HepG2 (cell line): ENCODE measurements around the gene PRCD. TPM values are rescaled to one million over a fixed set of nuclear protein-coding genes. Genes with fewer than 3 reads are reported as not detected.
A peak's percentile ranks its signal among the peaks of the same experiment; 100 is the strongest.

Experiments used
- BRF2 ChIP-seq: sonication (generic); formaldehyde crosslinking; IDR thresholded peaks from 2 replicates; pipeline ENCODE4 v1.8.1; 2022; ENCODE audit warnings: mild to moderate bottlenecking, missing genetic modification reagents
- HNRNPL ChIP-seq: fragments of 200-400 bp; formaldehyde crosslinking; IDR thresholded peaks from 2 replicates; pipeline ENCODE4 v1.6.1; 2017; ENCODE audit warnings: mild to moderate bottlenecking, low read depth, low read length
- THAP7 ChIP-seq: sonication (generic); formaldehyde crosslinking; IDR thresholded peaks from 2 replicates; pipeline ENCODE4 v1.8.1; 2023; ENCODE audit warnings: mild to moderate bottlenecking, missing genetic modification reagents
- ZNF280B ChIP-seq: sonication (generic); formaldehyde crosslinking; IDR thresholded peaks from 2 replicates; pipeline ENCODE4 v1.5.0; 2020; ENCODE audit warnings: missing genetic modification reagents, mild to moderate bottlenecking, borderline replicate concordance
- ZNF709 ChIP-seq: sonication (generic); formaldehyde crosslinking; IDR thresholded peaks from 2 replicates; pipeline ENCODE4 v1.5.0; 2020; ENCODE audit warnings: mild to moderate bottlenecking, missing genetic modification reagents
- polyA plus RNA-seq, 8 experiments: library from polyadenylated mRNA; depleted of rRNA in 3 of 8; stranded (reverse) in 7 of 8; unstranded in 1 of 8; fragments of >200 nt; fragmentation: Illumina TruSeq in 4 of 8; extraction: Trizol in 4 of 8; gene quantifications; 2 replicates each; pipeline versions ENCODE4 v1.2.1 to v1.2.3, GENCODE V29; 2011 to 2016; ENCODE audit warnings: low read depth in 4 of 8, missing spikeins in 1 of 8, mixed read lengths in 1 of 8; ENCODE audit not compliant: insufficient read depth in 1 of 8
- total RNA-seq, 5 experiments: library from RNA; depleted of rRNA; stranded (reverse); fragments of >200 nt; fragmentation: Illumina TruSeq; extraction: Trizol; gene quantifications; 2 replicates each; pipeline ENCODE4 v1.2.3, GENCODE V29; 2016; ENCODE audit warnings: low read depth in 1 of 5
- TF ChIP-seq, protein P1 (sequence below): sonication (generic); formaldehyde crosslinking; IDR thresholded peaks from 2 replicates; pipeline ENCODE4 v1.9.0; 2022; ENCODE audit warnings: missing genetic modification reagents, mild to moderate bottlenecking, borderline replicate concordance
- TF ChIP-seq, protein P2 (sequence below): sonication (generic); formaldehyde crosslinking; IDR thresholded peaks from 2 replicates; pipeline ENCODE4 v1.9.0; 2021; ENCODE audit warnings: missing genetic modification reagents, mild to moderate bottlenecking, borderline replicate concordance

PRCD gene
- total and polyA plus RNA-seq, 2 of the 13 experiments (the other 11 are each of a cell fraction or from before 2014, with no cell fraction given) = 0.51 TPM; not detected in 1

GRCh38 chr17:76534831-76535732 is 4.8 kb upstream of the PRCD start (continued):
- TF ChIP-seq, protein P1, sequence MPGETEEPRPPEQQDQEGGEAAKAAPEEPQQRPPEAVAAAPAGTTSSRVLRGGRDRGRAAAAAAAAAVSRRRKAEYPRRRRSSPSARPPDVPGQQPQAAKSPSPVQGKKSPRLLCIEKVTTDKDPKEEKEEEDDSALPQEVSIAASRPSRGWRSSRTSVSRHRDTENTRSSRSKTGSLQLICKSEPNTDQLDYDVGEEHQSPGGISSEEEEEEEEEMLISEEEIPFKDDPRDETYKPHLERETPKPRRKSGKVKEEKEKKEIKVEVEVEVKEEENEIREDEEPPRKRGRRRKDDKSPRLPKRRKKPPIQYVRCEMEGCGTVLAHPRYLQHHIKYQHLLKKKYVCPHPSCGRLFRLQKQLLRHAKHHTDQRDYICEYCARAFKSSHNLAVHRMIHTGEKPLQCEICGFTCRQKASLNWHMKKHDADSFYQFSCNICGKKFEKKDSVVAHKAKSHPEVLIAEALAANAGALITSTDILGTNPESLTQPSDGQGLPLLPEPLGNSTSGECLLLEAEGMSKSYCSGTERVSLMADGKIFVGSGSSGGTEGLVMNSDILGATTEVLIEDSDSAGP (CRISPR knock-in tag) = peak; percentile 28; the same call in 1 of the 2 replicates
- TF ChIP-seq THAP7 (CRISPR knock-in tag) (no peak), ZNF709 (0 out of 2 replicates have a peak, but pooled peaks have one; percentile 8), BRF2 (no peak), ZNF280B (no peak), HNRNPL (0 out of 2 replicates have a peak, but pooled peaks have one; percentile 16)
- TF ChIP-seq, protein P2, sequence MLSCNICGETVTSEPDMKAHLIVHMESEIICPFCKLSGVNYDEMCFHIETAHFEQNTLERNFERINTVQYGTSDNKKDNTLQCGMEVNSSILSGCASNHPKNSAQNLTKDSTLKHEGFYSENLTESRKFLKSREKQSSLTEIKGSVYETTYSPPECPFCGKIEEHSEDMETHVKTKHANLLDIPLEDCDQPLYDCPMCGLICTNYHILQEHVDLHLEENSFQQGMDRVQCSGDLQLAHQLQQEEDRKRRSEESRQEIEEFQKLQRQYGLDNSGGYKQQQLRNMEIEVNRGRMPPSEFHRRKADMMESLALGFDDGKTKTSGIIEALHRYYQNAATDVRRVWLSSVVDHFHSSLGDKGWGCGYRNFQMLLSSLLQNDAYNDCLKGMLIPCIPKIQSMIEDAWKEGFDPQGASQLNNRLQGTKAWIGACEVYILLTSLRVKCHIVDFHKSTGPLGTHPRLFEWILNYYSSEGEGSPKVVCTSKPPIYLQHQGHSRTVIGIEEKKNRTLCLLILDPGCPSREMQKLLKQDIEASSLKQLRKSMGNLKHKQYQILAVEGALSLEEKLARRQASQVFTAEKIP = no peak
